Coronary artery (tissue), 2 donors: ENCODE data around the gene TRIM28.

Experiments used
- DNase-seq: peaks from one replicate; pipeline ENCODE4 v3.0.0-alpha.2; 2017; ENCODE audit warnings: low spot score
- H3K27ac ChIP-seq, 2 donors: fragments of 200-600 bp; sonication (generic); one replicate each; pipeline ENCODE4 v1.5.1; 2016 to 2019
- H3K4me3 ChIP-seq: fragments of 200-600 bp; sonication (generic); 2 replicates; pipeline ENCODE4 v1.5.1; 2016; ENCODE audit warnings: mild to moderate bottlenecking, moderate library complexity
- TF ChIP-seq, protein P1 (sequence below): fragments of 200-600 bp; sonication (generic); IDR thresholded peaks from one replicate; pipeline ENCODE4 v1.5.1; 2019; ENCODE audit warnings: antibody characterized with exemption

The TRIM28 gene

DNA sequence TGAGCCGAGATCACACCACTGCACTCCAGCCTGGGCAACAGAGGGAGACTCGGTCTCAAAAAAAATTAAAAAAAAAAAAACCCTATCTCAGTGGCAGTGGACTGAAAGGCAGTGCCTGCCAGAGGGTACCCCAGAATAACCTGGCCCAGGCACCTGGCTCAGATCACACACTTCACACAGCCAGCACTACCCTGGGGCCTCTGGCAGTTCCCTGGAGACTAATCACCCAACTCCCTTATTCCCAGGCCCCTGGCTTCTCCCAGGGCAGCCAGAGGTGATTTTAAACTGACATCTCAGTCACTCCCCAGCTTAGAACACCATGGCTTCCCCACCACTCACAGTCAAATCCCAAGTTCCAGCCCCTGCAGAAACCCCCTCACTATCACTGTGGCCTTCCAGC lies 28.6 kb upstream of the TRIM28 start:
- TF ChIP-seq, protein P1, sequence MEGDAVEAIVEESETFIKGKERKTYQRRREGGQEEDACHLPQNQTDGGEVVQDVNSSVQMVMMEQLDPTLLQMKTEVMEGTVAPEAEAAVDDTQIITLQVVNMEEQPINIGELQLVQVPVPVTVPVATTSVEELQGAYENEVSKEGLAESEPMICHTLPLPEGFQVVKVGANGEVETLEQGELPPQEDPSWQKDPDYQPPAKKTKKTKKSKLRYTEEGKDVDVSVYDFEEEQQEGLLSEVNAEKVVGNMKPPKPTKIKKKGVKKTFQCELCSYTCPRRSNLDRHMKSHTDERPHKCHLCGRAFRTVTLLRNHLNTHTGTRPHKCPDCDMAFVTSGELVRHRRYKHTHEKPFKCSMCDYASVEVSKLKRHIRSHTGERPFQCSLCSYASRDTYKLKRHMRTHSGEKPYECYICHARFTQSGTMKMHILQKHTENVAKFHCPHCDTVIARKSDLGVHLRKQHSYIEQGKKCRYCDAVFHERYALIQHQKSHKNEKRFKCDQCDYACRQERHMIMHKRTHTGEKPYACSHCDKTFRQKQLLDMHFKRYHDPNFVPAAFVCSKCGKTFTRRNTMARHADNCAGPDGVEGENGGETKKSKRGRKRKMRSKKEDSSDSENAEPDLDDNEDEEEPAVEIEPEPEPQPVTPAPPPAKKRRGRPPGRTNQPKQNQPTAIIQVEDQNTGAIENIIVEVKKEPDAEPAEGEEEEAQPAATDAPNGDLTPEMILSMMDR = no peak
- no peak overlapping the region for H3K27ac ChIP-seq
- H3K4me3 ChIP-seq = no peak overlapping the region
- no peak for DNase-seq

DNA sequence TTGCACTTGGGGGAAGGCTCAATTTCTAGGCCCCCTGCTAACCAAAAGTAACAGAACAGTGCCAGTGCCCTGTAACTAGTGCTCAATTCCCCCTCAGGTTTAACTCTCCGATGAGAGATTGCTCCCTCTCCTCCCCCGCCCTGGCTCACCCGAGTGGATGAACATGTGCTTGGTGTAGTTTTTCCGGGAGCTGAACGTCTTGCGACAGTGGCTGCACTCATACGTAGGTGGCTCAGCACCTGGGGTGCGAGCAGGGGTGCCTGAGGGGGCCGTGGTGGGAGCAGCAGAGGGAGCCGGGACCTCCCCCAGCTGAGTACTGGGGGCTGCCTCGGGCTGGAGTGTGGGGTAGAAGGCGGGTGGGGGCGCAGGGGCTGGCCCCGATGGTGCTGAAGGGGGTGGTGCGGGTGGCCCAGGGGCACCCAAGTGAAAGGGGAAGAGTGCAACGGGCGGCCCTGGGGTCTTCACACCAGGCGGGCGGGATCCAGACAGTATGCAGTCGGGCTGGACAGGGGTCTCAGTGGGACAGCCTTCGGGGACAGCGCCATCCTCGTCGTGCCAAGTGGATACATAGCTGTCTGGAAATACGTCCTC lies 27.5 kb upstream of the TRIM28 start:
- TF ChIP-seq, protein P1 = no peak
- H3K4me3 ChIP-seq = no peak overlapping the region
- DNase-seq = no peak
- no peak overlapping the region for H3K27ac ChIP-seq

DNA sequence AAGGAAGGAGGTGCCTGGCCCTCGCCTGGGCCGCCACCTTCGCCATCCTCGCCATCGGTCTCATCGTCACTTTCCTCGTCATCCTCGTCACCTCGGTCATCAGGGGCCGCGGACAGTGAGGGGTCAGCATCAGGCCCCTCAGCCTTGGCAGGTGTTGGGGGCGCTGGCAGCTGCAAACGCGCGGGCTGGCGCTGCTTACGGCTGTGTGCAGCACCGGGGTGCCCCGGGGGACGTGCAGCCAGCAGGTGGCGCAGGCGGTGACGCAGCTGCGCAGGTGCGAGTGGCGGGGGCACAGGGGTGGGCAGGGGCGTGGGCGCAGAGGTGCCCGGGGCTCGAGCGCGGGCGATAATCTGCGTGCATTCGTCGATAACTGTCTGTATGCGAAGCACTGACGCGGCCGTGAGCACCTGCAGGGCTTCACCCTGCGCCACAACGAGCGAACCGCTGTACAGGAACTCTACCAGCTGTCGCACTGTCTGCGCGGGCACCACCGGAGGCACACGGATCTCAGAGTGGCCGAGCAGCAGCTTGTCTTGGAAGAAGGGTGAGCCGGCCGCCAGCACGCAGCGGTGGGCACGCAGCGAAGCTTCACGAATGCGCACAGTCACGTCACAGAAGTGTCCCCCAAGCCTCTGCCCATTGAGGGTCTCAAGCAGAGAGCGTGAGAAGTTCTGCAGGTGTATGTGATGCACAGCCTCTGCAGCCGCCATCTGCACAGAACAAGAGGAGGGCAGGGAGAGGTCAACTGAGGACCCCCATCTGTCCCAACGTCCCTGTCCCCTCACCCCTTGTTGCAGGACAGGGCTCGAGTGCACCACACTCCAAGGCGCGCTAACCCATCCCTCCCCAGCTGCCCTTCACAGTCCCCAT lies 26.7 kb upstream of the TRIM28 start:
- DNase-seq = no peak
- Histone ChIP-seq H3K4me3 (peak overlapping the region; percentile 93), H3K27ac (peak overlapping the region in 1 of 2 donors; percentile 98)
- TF ChIP-seq, protein P1 = no peak

DNA sequence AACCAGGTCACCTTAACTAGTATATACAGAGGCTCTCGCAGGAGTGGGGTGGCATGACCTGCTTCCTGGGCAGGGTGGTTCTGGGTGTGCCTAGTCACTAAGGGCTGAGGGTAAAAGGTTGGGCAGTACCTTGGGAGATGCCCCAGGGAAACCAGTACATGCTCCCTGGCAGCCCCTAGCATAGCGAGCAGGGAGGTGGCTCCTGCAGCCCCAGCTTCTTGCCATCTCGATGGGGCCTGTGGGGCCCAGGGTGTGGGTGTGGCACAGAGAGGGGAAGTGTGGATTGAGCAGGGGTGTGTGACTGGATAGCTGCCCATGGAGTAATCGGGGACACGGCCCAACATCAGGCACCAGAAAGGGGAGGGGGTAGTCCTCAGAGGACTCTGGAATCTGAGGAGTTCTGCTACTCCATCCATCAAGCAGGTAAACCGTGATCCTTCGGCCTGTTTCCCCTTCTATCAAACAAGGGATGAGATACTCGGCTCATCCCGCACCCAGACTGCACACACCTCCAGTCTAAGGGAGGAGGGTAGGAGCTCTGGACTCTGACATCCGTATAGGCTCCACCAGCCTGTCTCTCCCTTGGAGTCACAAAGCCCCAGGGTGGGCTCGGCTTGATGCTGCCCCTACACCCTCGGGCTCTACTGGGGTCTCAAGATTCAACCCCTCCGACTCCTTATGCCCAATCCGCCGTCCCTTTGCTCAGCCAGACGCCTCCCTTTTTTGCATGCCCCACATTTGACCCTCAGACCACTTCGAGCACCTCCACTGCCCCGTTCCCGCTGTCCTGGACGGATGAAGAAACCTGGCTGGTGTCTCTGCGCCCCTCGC lies 25.4 kb upstream of the TRIM28 start:
- Histone ChIP-seq H3K27ac (peak overlapping the region; percentile 91 to 98), H3K4me3 (peak overlapping the region; percentile 93)
- DNase-seq = no peak
- TF ChIP-seq, protein P1 = no peak

DNA sequence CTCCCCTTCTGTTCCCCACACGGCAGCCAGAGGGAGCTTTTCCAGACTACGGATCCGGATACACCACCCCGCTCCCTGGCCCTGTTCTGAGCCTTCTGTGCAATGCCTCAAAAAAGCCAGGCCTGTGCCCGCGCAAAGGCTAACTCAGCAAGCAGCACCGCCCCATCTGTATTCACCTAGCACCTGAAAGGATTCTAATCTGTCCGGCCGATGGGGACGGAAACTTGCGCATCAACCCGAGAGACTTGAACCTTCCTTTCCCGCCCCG lies 24.8 kb upstream of the TRIM28 start:
- TF ChIP-seq, protein P1 = no peak
- H3K4me3 ChIP-seq = peak overlapping the region; percentile 93
- H3K27ac ChIP-seq = peak overlapping the region; percentile 91 to 98
- DNase-seq = peak; percentile 78

DNA sequence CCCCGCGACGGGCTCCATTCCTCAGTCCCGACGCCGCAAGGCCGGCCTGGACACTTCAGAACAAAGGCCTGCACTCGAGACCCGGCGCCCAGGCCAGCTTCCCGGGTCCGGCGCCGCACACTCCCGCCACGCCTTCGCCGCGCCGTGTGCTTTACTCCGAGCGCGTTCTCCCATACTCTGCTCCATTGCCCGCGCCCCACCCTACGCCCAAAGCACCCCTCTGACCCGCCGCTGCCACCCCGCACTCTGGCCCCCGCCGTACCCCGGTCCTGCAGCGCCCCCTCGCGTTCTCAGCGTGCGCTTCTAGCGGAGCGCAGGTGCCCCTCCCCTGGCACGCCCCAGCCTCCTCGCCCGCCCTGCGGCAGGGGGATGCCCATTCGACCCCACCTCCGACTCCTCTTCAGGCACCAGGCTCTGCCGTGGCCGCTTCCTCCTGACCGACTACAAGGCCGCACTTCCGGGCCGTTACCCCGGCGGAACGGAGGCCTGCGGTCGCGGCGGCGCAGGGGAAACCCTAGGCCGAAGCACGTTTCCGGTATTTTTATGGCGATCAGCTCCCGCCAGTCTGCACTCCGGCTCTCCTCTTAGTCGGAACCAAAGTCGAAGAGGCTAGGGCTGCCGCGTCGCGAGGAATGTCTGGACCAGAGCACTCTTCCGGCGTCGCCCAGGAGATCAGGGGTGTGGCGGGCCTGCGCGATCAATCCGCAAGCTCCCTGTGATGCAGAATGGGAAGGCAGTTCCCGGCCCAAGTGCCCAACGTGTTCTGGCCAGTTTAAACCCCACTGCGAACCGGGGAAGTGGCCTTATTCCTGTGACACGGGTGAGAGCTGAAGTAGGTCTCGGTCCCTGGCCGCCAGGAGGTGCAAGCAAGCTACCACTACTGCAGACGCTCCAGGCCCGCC lies 24.3 kb upstream of the TRIM28 start, which contains the start of gene ZBTB45:
Gene ZBTB45, minus strand, starts transcription at position 456 of the 902 bp plus-strand sequence. CDS start 2,137 bp downstream, outside the sequence.
- TF ChIP-seq, protein P1 = peak; percentile 51
- peak; percentile 95 for DNase-seq
- H3K27ac ChIP-seq = peak within 1 kb of the TSS; percentile 91 to 98

More for the DNA sequence above, 24.3 kb upstream of the TRIM28 start, which contains the start of gene ZBTB45:
- H3K4me3 ChIP-seq = peak within 1 kb of the TSS; percentile 93
